Spleen (tissue), 11 donors: ENCODE data around the gene PITRM1. TPM values are rescaled to one million over a fixed set of nuclear protein-coding genes. Genes with fewer than 3 reads are reported as not detected.
"Not testable (repeated sequence)": the region's sequence is repeated elsewhere in the genome, so short reads cannot be mapped to it uniquely, and the experiment has no call there.

Source experiments
- DNase-seq: peaks from one replicate; pipeline ENCODE4 v3.0.0-alpha.2; 2020
- H3K27ac ChIP-seq, 8 donors: fragments of 200-600 bp; sonication (generic) in 7 of 8; 1 replicate in 4 of 8; 2 replicates in 4 of 8; pipeline versions ENCODE4 v1.5.0 to v1.8.0; 2016 to 2021; ENCODE audit warnings: inconsistent platforms in 4 of 8, mild to moderate bottlenecking in 4 of 8, moderate library complexity in 1 of 8
- H3K27me3 ChIP-seq, 7 donors: fragments of 200-600 bp; sonication (generic) in 6 of 7; replicated peaks in 1 of 7; 1 replicate in 4 of 7; 2 replicates in 3 of 7; pipeline versions ENCODE4 v1.5.0 to v1.8.0; 2016 to 2021; ENCODE audit warnings: inconsistent platforms in 3 of 7, mild to moderate bottlenecking in 1 of 7
- H3K36me3 ChIP-seq, 6 donors: fragments of 200-600 bp; sonication (generic) in 5 of 6; 1 replicate in 4 of 6; 2 replicates in 2 of 6; pipeline versions ENCODE4 v1.5.0 to v1.8.0; 2016 to 2021; ENCODE audit warnings: inconsistent platforms in 2 of 6
- H3K4me1 ChIP-seq, 6 donors: fragments of 200-600 bp; sonication (generic) in 5 of 6; 1 replicate in 3 of 6; 2 replicates in 3 of 6; pipeline versions ENCODE4 v1.5.0 to v1.8.0; 2016 to 2021; ENCODE audit warnings: inconsistent platforms in 3 of 6
- H3K4me3 ChIP-seq, 8 donors: fragments of 200-600 bp; sonication (generic) in 7 of 8; 1 replicate in 4 of 8; 2 replicates in 4 of 8; pipeline versions ENCODE4 v1.5.0 to v1.8.0; 2016 to 2021; ENCODE audit warnings: inconsistent platforms in 4 of 8, mild to moderate bottlenecking in 4 of 8, moderate library complexity in 2 of 8
- H3K9me3 ChIP-seq, 8 donors: fragments of 200-600 bp; sonication (generic) in 7 of 8; 1 replicate in 4 of 8; 2 replicates in 4 of 8; pipeline versions ENCODE4 v1.5.0 to v1.8.0; 2016 to 2021; ENCODE audit warnings: inconsistent platforms in 4 of 8
- CTCF ChIP-seq, 11 experiments: fragments of 200-600 bp in 7 of 11; fragments of 450-650 bp in 4 of 11; sonication (generic) in 4 of 11; IDR thresholded peaks in 8 of 11; conservative IDR thresholded peaks in 3 of 11; 1 replicate in 7 of 11; 2 replicates in 4 of 11; pipeline versions ENCODE4 v1.4.0 to v1.8.0; 2016 to 2021; ENCODE audit warnings: antibody characterized with exemption in 11 of 11, inconsistent platforms in 4 of 11, mild to moderate bottlenecking in 1 of 11
- POLR2A ChIP-seq, 3 donors: fragments of 450-650 bp; IDR thresholded peaks; one replicate each; pipeline ENCODE4 v1.5.1; 2017; ENCODE audit warnings: antibody characterized with exemption in 3 of 3, mild to moderate bottlenecking in 1 of 3
- POLR2AphosphoS5 ChIP-seq, 3 donors: sonication (generic); formaldehyde crosslinking; IDR thresholded peaks; one replicate each; pipeline ENCODE4 v1.5.1; 2017; ENCODE audit warnings: antibody characterized with exemption in 3 of 3
- WGBS, 5 donors: extraction: QIAGEN DNeasy Blood & Tissue Kit in 3 of 5; methylation state at CpG; one replicate each; pipeline versions ENCODE4 v1.1.5 to v1.1.7; 2013 to 2018; 5-methylcytosine and 5-hydroxymethylcytosine counted together
- intact Hi-C: fragments of 100-400 bp; cut with DNase I; formaldehyde crosslinking; loops from one replicate; pipeline ENCODE4 v1.15.0; 2023; ENCODE audit warnings: low total_unique reads
- polyA plus RNA-seq, 3 donors: library from polyadenylated mRNA; stranded (reverse); fragments of 200-250 nt; gene quantifications; one replicate each; pipeline ENCODE4 v1.2.1, GENCODE V29; 2013
- total RNA-seq, 7 donors: library from RNA; depleted of rRNA in 3 of 7; stranded (reverse); fragments of >200 nt in 3 of 7; fragmentation: NEBNext Ultra II Directional in 4 of 7; extraction: Animal tissue kit (Norgen Biotek cat#: 25700) in 4 of 7; gene quantifications; one replicate each; pipeline versions ENCODE4 v1.1.0 to v1.2.1, GENCODE V29; 2016 to 2021
- donor health status: healthy with polysubstance abuse.
- donor health status: DM: no; HTN: no; CAD: no; lungs with moderate emphysema.
- donor health status: DM: no; HTN: no; CAD: no.
- donor health status: Bipolar disorder and iron deficiency.
- donor health status: healthy.
- donor health status: DM: no; HTN: no; CAD: no.
- donor health status: DM: yes; HTN: yes; CAD: no.

PITRM1 gene
- total and polyA plus RNA-seq, 10 donors, result 38.5 to 63.2 (median 52.0) TPM

DNA sequence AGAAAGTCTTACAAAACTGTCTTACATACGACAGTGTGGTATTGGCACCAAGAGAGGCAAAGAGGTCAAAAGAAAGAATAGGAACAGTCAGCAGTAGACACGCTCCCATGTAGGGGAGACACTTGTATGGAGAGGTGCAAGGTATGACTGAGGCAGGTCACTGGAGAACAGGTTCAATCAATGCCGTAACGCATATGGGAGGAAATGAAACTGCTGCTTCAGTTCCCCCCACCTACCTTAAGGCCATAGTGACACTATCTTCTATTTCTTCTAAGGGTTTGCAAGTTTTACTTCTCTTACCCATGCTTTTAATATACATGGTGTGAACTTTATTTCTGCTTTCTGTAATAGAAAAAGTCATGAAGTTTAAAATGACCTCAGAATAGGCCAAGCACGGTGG is 5.5 kb upstream of the PITRM1 start:
- intact Hi-C loops, result no loop called here
- no peak for DNase-seq
- H3K36me3 ChIP-seq, result no peaks in the 10 kb centered on the region
- H3K4me1 ChIP-seq, result peaks cover 0 to 13% (median 8%) of the 10 kb centered on the region in 6 donors
- H3K27ac ChIP-seq, result peak overlapping the region in 1 of 8 donors; percentile 25
- no peak for TF ChIP-seq POLR2A (IDR thresholded peaks at IDR 0.05)
- no peak for TF ChIP-seq CTCF (IDR thresholded peaks at IDR 0.05 in 8 of 11, conservative IDR thresholded peaks at IDR 0.05 in 3 of 11)
- TF ChIP-seq POLR2AphosphoS5 (IDR thresholded peaks at IDR 0.05), result no peak
- H3K27me3 ChIP-seq, result no peaks in the 10 kb centered on the region
- 57 to 78% (median 68%) methylated on average over 5 of the region's 5 CpGs for WGBS, 5 donors
- H3K4me3 ChIP-seq, result no peak overlapping the region
- H3K9me3 ChIP-seq, result no peaks in the 10 kb centered on the region

DNA sequence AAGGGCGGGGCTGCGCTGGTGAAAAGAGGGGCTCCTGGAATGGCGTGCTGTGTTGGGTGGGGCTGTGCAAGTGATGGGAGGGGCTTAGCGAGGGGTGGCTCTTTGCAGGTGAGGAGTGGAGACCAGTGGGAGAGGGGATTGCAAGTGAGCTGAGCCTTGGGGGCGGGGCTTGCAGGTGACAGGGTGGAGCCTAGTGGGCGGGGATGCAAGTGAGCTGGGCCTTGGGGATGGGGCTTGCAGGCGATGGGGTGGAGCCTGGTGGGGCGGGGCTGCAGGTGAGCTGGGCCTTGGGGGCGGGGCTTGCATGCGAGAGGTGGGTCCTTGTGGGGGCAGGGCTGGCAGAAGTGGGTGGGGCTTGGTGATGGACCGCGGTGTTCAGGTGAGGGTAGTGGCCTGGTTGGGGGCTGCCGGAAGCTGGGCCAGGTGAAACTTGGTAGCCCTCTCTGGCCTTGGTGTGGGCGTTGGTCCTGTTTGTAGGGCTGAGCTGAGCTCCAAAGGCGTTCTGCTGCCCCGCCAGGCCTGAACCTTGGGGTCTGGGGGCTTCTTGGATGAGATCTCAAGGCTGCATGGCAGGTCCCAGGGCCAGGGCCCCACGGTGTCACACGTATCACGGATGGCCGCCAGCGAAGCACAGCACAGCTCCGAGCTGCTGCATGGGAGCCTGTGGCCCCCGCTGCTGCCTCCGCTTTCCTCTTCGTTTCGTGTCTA is 743 bp upstream of the PITRM1 start:
- Histone ChIP-seq H3K27me3 (no peaks in the 10 kb centered on the region), H3K4me1 (peaks cover 5 to 33% (median 21%) of the 10 kb centered on the region in 6 donors), H3K27ac (peak overlapping the region in 6 of 8 donors; percentile 51 to 94 (median 90)), H3K4me3 (peak overlapping the region in 7 of 8 donors; percentile 22 to 88 (median 76)), H3K36me3 (peaks cover 0 to 22% (median 15%) of the 10 kb centered on the region in 6 donors), H3K9me3 (no peaks in the 10 kb centered on the region)
- intact Hi-C loops, result no loop called here
- 40 to 51% (median 49%) methylated on average over 23 to 26 of the region's 26 CpGs for WGBS, 5 donors
- TF ChIP-seq POLR2A (IDR thresholded peaks at IDR 0.05) (no peak), POLR2AphosphoS5 (IDR thresholded peaks at IDR 0.05) (no peak), CTCF (IDR thresholded peaks at IDR 0.05 in 8 of 11, conservative IDR thresholded peaks at IDR 0.05 in 3 of 11) (peak in 1 of 11 experiments; percentile 9)
- DNase-seq, result peak; percentile 92

- intact Hi-C loops, result no loop called here
- WGBS, 5 donors, result 0 to 2% (median 1%) methylated on average over 21 of the region's 21 CpGs
- peak overlapping the region; percentile 80 to 94 (median 90) for H3K27ac ChIP-seq
- H3K36me3 ChIP-seq, result peaks cover 0 to 34% (median 26%) of the 10 kb centered on the region in 6 donors
- no peaks in the 10 kb centered on the region for H3K27me3 ChIP-seq
- peaks cover 5 to 33% (median 21%) of the 10 kb centered on the region in 6 donors for H3K4me1 ChIP-seq
- DNase-seq, result peak; percentile 83
- no peaks in the 10 kb centered on the region for H3K9me3 ChIP-seq
- peak overlapping the region; percentile 58 to 98 (median 78) for H3K4me3 ChIP-seq
- no peak for TF ChIP-seq POLR2AphosphoS5 (IDR thresholded peaks at IDR 0.05)
- TF ChIP-seq POLR2A (IDR thresholded peaks at IDR 0.05), result no peak
- no peak for TF ChIP-seq CTCF (IDR thresholded peaks at IDR 0.05 in 8 of 11, conservative IDR thresholded peaks at IDR 0.05 in 3 of 11)
Observed at GRCh38 chr10:3172081-3172445, 519 bp downstream of the PITRM1 start.

- peak overlapping the region in 7 of 8 donors; percentile 58 to 98 (median 79) for H3K4me3 ChIP-seq
- peaks cover 0 to 40% (median 32%) of the 10 kb centered on the region in 6 donors for H3K36me3 ChIP-seq
- H3K4me1 ChIP-seq, result peaks cover 5 to 33% (median 21%) of the 10 kb centered on the region in 6 donors
- WGBS, 5 donors, result 90 to 95% (median 91%) methylated on average over 11 of the region's 11 CpGs
- intact Hi-C loops, H3K9me3 ChIP-seq, H3K27me3 ChIP-seq, DNase-seq: not testable (repeated sequence)
- H3K27ac ChIP-seq, result peak overlapping the region in 2 of 8 donors; percentile 91 to 93
Observed at GRCh38 chr10:3171488-3171887, 1.1 kb downstream of the PITRM1 start.
